HepG2 (cell line): Measurements from ENCODE around the gene CISD3. TPM values are rescaled to one million over a fixed set of nuclear protein-coding genes. Genes with fewer than 3 reads are reported as not detected.

Source experiments
- CENPX ChIP-seq: sonication (generic); formaldehyde crosslinking; IDR thresholded peaks from 2 replicates; pipeline ENCODE4 v1.9.0; 2021; ENCODE audit warnings: mild to moderate bottlenecking, missing genetic modification reagents, moderate library complexity
- ELF4 ChIP-seq: sonication (generic); formaldehyde crosslinking; IDR thresholded peaks from 2 replicates; pipeline ENCODE4 v1.5.0; 2020; ENCODE audit warnings: missing genetic modification reagents, mild to moderate bottlenecking, moderate library complexity, borderline replicate concordance
- HNRNPK ChIP-seq: fragments of 200-400 bp; formaldehyde crosslinking; IDR thresholded peaks from 2 replicates; pipeline ENCODE4 v1.6.1; 2018; ENCODE audit warnings: low read length, low read depth, moderate library complexity, mild to moderate bottlenecking; ENCODE audit not compliant: poor library complexity, severe bottlenecking
- JARID2 ChIP-seq: sonication (generic); formaldehyde crosslinking; IDR thresholded peaks from 2 replicates; pipeline ENCODE4 v1.8.1; 2023; ENCODE audit warnings: missing genetic modification reagents, inconsistent platforms; ENCODE audit not compliant: insufficient replicate concordance
- KLF6 ChIP-seq: IDR thresholded peaks from 2 replicates; pipeline ENCODE4 v1.8.0; 2016; ENCODE audit warnings: missing biosample characterization, missing genetic modification reagents
- MEIS2 ChIP-seq: sonication (generic); formaldehyde crosslinking; IDR thresholded peaks from 2 replicates; pipeline ENCODE4 v1.9.0; 2021; ENCODE audit warnings: mild to moderate bottlenecking, missing genetic modification reagents
- MTERF4 ChIP-seq: sonication (generic); formaldehyde crosslinking; IDR thresholded peaks from 2 replicates; pipeline ENCODE4 v1.8.0; 2023; ENCODE audit warnings: mild to moderate bottlenecking, missing genetic modification reagents
- PATZ1 ChIP-seq: sonication (generic); formaldehyde crosslinking; IDR thresholded peaks from 2 replicates; pipeline ENCODE4 v1.4.0; 2020; ENCODE audit warnings: missing genetic modification reagents
- REST ChIP-seq, 2 experiments: IDR thresholded peaks; 2 replicates each; pipeline ENCODE4 v1.6.1; 2011 to 2012; ENCODE audit warnings: low read length in 2 of 2, borderline replicate concordance in 1 of 2, low read depth in 1 of 2, mild to moderate bottlenecking in 1 of 2, moderate library complexity in 1 of 2
- SAFB2 ChIP-seq: sonication (generic); formaldehyde crosslinking; IDR thresholded peaks from 2 replicates; pipeline ENCODE4 v1.5.1; 2020; ENCODE audit warnings: missing genetic modification reagents, low read depth, mild to moderate bottlenecking, borderline replicate concordance
- TAF15 ChIP-seq: fragments of 200-400 bp; formaldehyde crosslinking; IDR thresholded peaks from one replicate; pipeline ENCODE4 v1.6.1; 2018; ENCODE audit warnings: mild to moderate bottlenecking, low read depth, low read length; ENCODE audit not compliant: poor library complexity, severe bottlenecking
- ZBTB8A ChIP-seq: sonication (generic); formaldehyde crosslinking; IDR thresholded peaks from 2 replicates; pipeline ENCODE4 v1.4.0; 2020; ENCODE audit warnings: mild to moderate bottlenecking, low read depth, missing genetic modification reagents, borderline replicate concordance
- ZC3H13 ChIP-seq: sonication (generic); formaldehyde crosslinking; IDR thresholded peaks from 2 replicates; pipeline ENCODE4 v1.8.1; 2023; ENCODE audit warnings: mild to moderate bottlenecking, missing genetic modification reagents, moderate library complexity
- ZFX ChIP-seq: sonication (generic); formaldehyde crosslinking; IDR thresholded peaks from 2 replicates; pipeline ENCODE4 v1.4.0; 2020; ENCODE audit warnings: mild to moderate bottlenecking, low read depth, missing genetic modification reagents, moderate library complexity
- ZHX1 ChIP-seq: sonication (generic); formaldehyde crosslinking; IDR thresholded peaks from 2 replicates; pipeline ENCODE4 v1.8.1; 2022; ENCODE audit warnings: low read depth, mild to moderate bottlenecking, missing genetic modification reagents
- ZIK1 ChIP-seq: sonication (generic); formaldehyde crosslinking; IDR thresholded peaks from 2 replicates; pipeline ENCODE4 v1.5.0; 2020; ENCODE audit warnings: mild to moderate bottlenecking, low read depth, missing genetic modification reagents, borderline replicate concordance
- ZNF143 ChIP-seq: sonication (generic); formaldehyde crosslinking; IDR thresholded peaks from 2 replicates; pipeline ENCODE4 v1.4.0; 2020; ENCODE audit warnings: missing genetic modification reagents
- ZNF598 ChIP-seq: sonication (generic); formaldehyde crosslinking; IDR thresholded peaks from 2 replicates; pipeline ENCODE4 v1.5.1; 2020; ENCODE audit warnings: mild to moderate bottlenecking, missing genetic modification reagents, borderline replicate concordance
- ZNF788 ChIP-seq: sonication (generic); formaldehyde crosslinking; IDR thresholded peaks from 2 replicates; pipeline ENCODE4 v1.5.0; 2020; ENCODE audit warnings: mild to moderate bottlenecking, missing genetic modification reagents, borderline replicate concordance
- polyA plus RNA-seq, 8 experiments: library from polyadenylated mRNA; depleted of rRNA in 3 of 8; stranded (reverse) in 7 of 8; unstranded in 1 of 8; fragments of >200 nt; fragmentation: Illumina TruSeq in 4 of 8; extraction: Trizol in 4 of 8; gene quantifications; 2 replicates each; pipeline versions ENCODE4 v1.2.1 to v1.2.3, GENCODE V29; 2011 to 2016; ENCODE audit warnings: low read depth in 4 of 8, missing spikeins in 1 of 8, mixed read lengths in 1 of 8; ENCODE audit not compliant: insufficient read depth in 1 of 8
- total RNA-seq, 5 experiments: library from RNA; depleted of rRNA; stranded (reverse); fragments of >200 nt; fragmentation: Illumina TruSeq; extraction: Trizol; gene quantifications; 2 replicates each; pipeline ENCODE4 v1.2.3, GENCODE V29; 2016; ENCODE audit warnings: low read depth in 1 of 5

Gene CISD3
- total and polyA plus RNA-seq, 2 of the 13 experiments (the other 11 are each of a cell fraction or from before 2014, with no cell fraction given): 30.0 to 34.1 TPM

GRCh38 chr17:38748892-38749222, 18.7 kb downstream of the CISD3 start (continued):
- 0 out of 2 replicates have a peak, but pooled peaks have one; percentile 1 for TF ChIP-seq MTERF4 (CRISPR knock-in tag)
- peak; percentile 58; the same call in 1 of the 2 replicates for TF ChIP-seq MEIS2 (CRISPR knock-in tag)
- TF ChIP-seq JARID2 (CRISPR knock-in tag): no peak
- TF ChIP-seq ZHX1 (CRISPR knock-in tag): 0 out of 2 replicates have a peak, but pooled peaks have one; percentile 16
- TF ChIP-seq ZC3H13 (CRISPR knock-in tag): peak; percentile 70; the same call in 1 of the 2 replicates
- TF ChIP-seq TAF15: peak; percentile 16
- TF ChIP-seq KLF6: 0 out of 2 replicates have a peak, but pooled peaks have one; percentile 6
- TF ChIP-seq ZNF143: no peak
- TF ChIP-seq SAFB2 (CRISPR knock-in tag): 0 out of 2 replicates have a peak, but pooled peaks have one; percentile 12
- TF ChIP-seq REST (IDR thresholded peaks at IDR 0.05; ENCODE audit: borderline replicate concordance in 1 of 2, low read depth in 1 of 2, low read length in 2 of 2): no peak
- TF ChIP-seq CENPX (CRISPR knock-in tag): no peak
- 0 out of 2 replicates have a peak, but pooled peaks have one; percentile 14 for TF ChIP-seq PATZ1 (CRISPR knock-in tag)
- 0 out of 2 replicates have a peak, but pooled peaks have one; percentile 3 for TF ChIP-seq ZNF598 (CRISPR knock-in tag)
- TF ChIP-seq ZNF788 (CRISPR knock-in tag): 0 out of 2 replicates have a peak, but pooled peaks have one; percentile 10
- TF ChIP-seq ZBTB8A (CRISPR knock-in tag): no peak
- peak; percentile 38 for TF ChIP-seq HNRNPK
- no peak for TF ChIP-seq ZIK1 (CRISPR knock-in tag)
- TF ChIP-seq ELF4 (CRISPR knock-in tag): peak; percentile 17; the same call in 1 of the 2 replicates
- TF ChIP-seq ZFX: no peak
